Stimulated activated effector memory CD8-positive, alpha-beta T cell treated with anti-CD3 and anti-CD28 coated beads, Interleukin-12 subunit alpha, Interleukin-12 subunit beta, amount 100 ng/mL, for 72 hours (primary cell): Measurements from ENCODE around the gene ALDH16A1.

Source experiments
- ATAC-seq: fragments of 150-1000 bp; cut with Tn5 transposase; 2 replicates; pipeline ENCODE4 v1.10.0; 2021
- DNase-seq, 2 donors: peaks; one replicate each; pipeline ENCODE4 v3.0.0; 2021 to 2022; ENCODE audit warnings: low spot score in 2 of 2
- H3K27ac Mint-ChIP-seq: one replicate; pipeline ENCODE4 v1.8.0; 2022; ENCODE audit warnings: mild to moderate bottlenecking, mixed read lengths
- H3K36me3 Mint-ChIP-seq: one replicate; pipeline ENCODE4 v1.8.0; 2022; ENCODE audit warnings: mild to moderate bottlenecking, mixed read lengths
- H3K4me1 Mint-ChIP-seq: one replicate; pipeline ENCODE4 v1.8.0; 2022; ENCODE audit warnings: mixed read lengths
- H3K4me3 Mint-ChIP-seq: one replicate; pipeline ENCODE4 v1.8.0; 2022; ENCODE audit warnings: mild to moderate bottlenecking, mixed read lengths
- H3K9me3 Mint-ChIP-seq: one replicate; pipeline ENCODE4 v1.8.0; 2022; ENCODE audit warnings: mixed read lengths

Gene ALDH16A1

GRCh38 chr19:49420227-49420626 is 32.8 kb upstream of the ALDH16A1 start:
- H3K4me1 Mint-ChIP-seq, result peaks cover 30% of the 10 kb centered on the region
- DNase-seq, result no peak
- no peak for ATAC-seq
- no peaks in the 10 kb centered on the region for H3K9me3 Mint-ChIP-seq
- H3K4me3 Mint-ChIP-seq, result no peak overlapping the region
- no peak overlapping the region for H3K27ac Mint-ChIP-seq
- peaks cover 4% of the 10 kb centered on the region for H3K36me3 Mint-ChIP-seq

- no peak overlapping the region for H3K27ac Mint-ChIP-seq
These were observed 31.8 kb upstream of the ALDH16A1 start for GRCh38 chr19:49421039-49421877.

GRCh38 chr19:49421878-49422202 is 31.2 kb upstream of the ALDH16A1 start:
- ATAC-seq (no peak), DNase-seq (no peak)
- H3K4me3 Mint-ChIP-seq, result peak overlapping the region; percentile 77
- H3K27ac Mint-ChIP-seq, result no peak overlapping the region
- peaks cover 4% of the 10 kb centered on the region for H3K36me3 Mint-ChIP-seq
- no peaks in the 10 kb centered on the region for H3K9me3 Mint-ChIP-seq
- H3K4me1 Mint-ChIP-seq, result peaks cover 46% of the 10 kb centered on the region

More at GRCh38 chr19:49421039-49421877, 31.8 kb upstream of the ALDH16A1 start:
- Mint-ChIP-seq H3K9me3 (no peaks in the 10 kb centered on the region), H3K4me1 (peaks cover 40% of the 10 kb centered on the region), H3K4me3 (peak overlapping the region; percentile 77), H3K36me3 (peaks cover 4% of the 10 kb centered on the region)
- DNase-seq (no peak), ATAC-seq (no peak)

- Mint-ChIP-seq H3K4me3 (peak overlapping the region; percentile 77), H3K27ac (no peak overlapping the region), H3K36me3 (peaks cover 4% of the 10 kb centered on the region), H3K9me3 (no peaks in the 10 kb centered on the region), H3K4me1 (peaks cover 52% of the 10 kb centered on the region)
- peak; percentile 77 for ATAC-seq
- peak; percentile 59 to 77 for DNase-seq
These were observed 30.5 kb upstream of the ALDH16A1 start for GRCh38 chr19:49422407-49423070.

- Mint-ChIP-seq H3K36me3 (peaks cover 4% of the 10 kb centered on the region), H3K27ac (no peak within 1 kb of the TSS), H3K9me3 (no peaks in the 10 kb centered on the region), H3K4me3 (peak within 1 kb of the TSS; percentile 77), H3K4me1 (peaks cover 60% of the 10 kb centered on the region)
- no peak for ATAC-seq
- DNase-seq, result no peak
These were observed 29.7 kb upstream of the ALDH16A1 start, which contains the start of gene PTH2 for GRCh38 chr19:49423071-49423984. PTH2 (minus strand) TSS chr19:49423441; CDS start chr19:49423339, 102 bp downstream.

- Mint-ChIP-seq H3K9me3 (no peaks in the 10 kb centered on the region), H3K4me3 (peak overlapping the region; percentile 77), H3K27ac (no peak overlapping the region), H3K4me1 (peaks cover 66% of the 10 kb centered on the region), H3K36me3 (peaks cover 4% of the 10 kb centered on the region)
- ATAC-seq (peak; percentile 8), DNase-seq (no peak)
These were observed 29.1 kb upstream of the ALDH16A1 start for GRCh38 chr19:49423985-49424303.

GRCh38 chr19:49425178-49425577 is 27.8 kb upstream of the ALDH16A1 start, which contains the start of gene GFY:
GFY (plus strand) TSS chr19:49425388; CDS start chr19:49426431, 1,043 bp downstream.
- no peak for DNase-seq
- Mint-ChIP-seq H3K4me1 (peaks cover 73% of the 10 kb centered on the region), H3K4me3 (peak within 1 kb of the TSS; percentile 77), H3K36me3 (peaks cover 4% of the 10 kb centered on the region), H3K27ac (no peak within 1 kb of the TSS), H3K9me3 (no peaks in the 10 kb centered on the region)
- ATAC-seq, result no peak

GRCh38 chr19:49425922-49426592 is 27.0 kb upstream of the ALDH16A1 start:
- peaks cover 9% of the 10 kb centered on the region for H3K36me3 Mint-ChIP-seq
- H3K9me3 Mint-ChIP-seq, result no peaks in the 10 kb centered on the region
- no peak for ATAC-seq
- H3K4me3 Mint-ChIP-seq, result no peak overlapping the region
- peaks cover 80% of the 10 kb centered on the region for H3K4me1 Mint-ChIP-seq
- no peak for DNase-seq
- H3K27ac Mint-ChIP-seq, result no peak overlapping the region

- Mint-ChIP-seq H3K36me3 (peaks cover 9% of the 10 kb centered on the region), H3K4me3 (peak overlapping the region; percentile 46), H3K4me1 (peaks cover 73% of the 10 kb centered on the region), H3K27ac (no peak overlapping the region), H3K9me3 (no peaks in the 10 kb centered on the region)
- DNase-seq, result no peak
- ATAC-seq, result no peak
These were observed 25.7 kb upstream of the ALDH16A1 start for GRCh38 chr19:49427339-49427738.

- ATAC-seq, result peak; percentile 61
- peaks cover 69% of the 10 kb centered on the region for H3K4me1 Mint-ChIP-seq
These were observed 25.0 kb upstream of the ALDH16A1 start for GRCh38 chr19:49427855-49428546.

GRCh38 chr19:49428547-49429451 is 24.2 kb upstream of the ALDH16A1 start:
- ATAC-seq, result no peak
- Mint-ChIP-seq H3K4me1 (peaks cover 67% of the 10 kb centered on the region), H3K27ac (no peak overlapping the region)

More at GRCh38 chr19:49427855-49428546, 25.0 kb upstream of the ALDH16A1 start:
- DNase-seq, result no peak
- H3K36me3 Mint-ChIP-seq, result peaks cover 9% of the 10 kb centered on the region
- H3K4me3 Mint-ChIP-seq, result peak overlapping the region; percentile 46
- no peak overlapping the region for H3K27ac Mint-ChIP-seq
- H3K9me3 Mint-ChIP-seq, result no peaks in the 10 kb centered on the region

GRCh38 chr19:49430172-49430677 is 22.8 kb upstream of the ALDH16A1 start:
- Mint-ChIP-seq H3K4me3 (no peak overlapping the region), H3K36me3 (peaks cover 4% of the 10 kb centered on the region), H3K27ac (no peak overlapping the region), H3K9me3 (no peaks in the 10 kb centered on the region), H3K4me1 (peaks cover 65% of the 10 kb centered on the region)
- DNase-seq (no peak), ATAC-seq (no peak)

More at GRCh38 chr19:49428547-49429451, 24.2 kb upstream of the ALDH16A1 start:
- Mint-ChIP-seq H3K9me3 (no peaks in the 10 kb centered on the region), H3K36me3 (peaks cover 9% of the 10 kb centered on the region), H3K4me3 (peak overlapping the region; percentile 46)
- no peak for DNase-seq

GRCh38 chr19:49430678-49431329 is 22.2 kb upstream of the ALDH16A1 start:
- peaks cover 4% of the 10 kb centered on the region for H3K36me3 Mint-ChIP-seq
- peaks cover 66% of the 10 kb centered on the region for H3K4me1 Mint-ChIP-seq
- no peak overlapping the region for H3K4me3 Mint-ChIP-seq
- ATAC-seq (peak; percentile 75), DNase-seq (no peak)
- H3K9me3 Mint-ChIP-seq, result no peaks in the 10 kb centered on the region
- H3K27ac Mint-ChIP-seq, result no peak overlapping the region
